K562 (cell line): Measurements from ENCODE around the gene HOXB6. TPM values are rescaled to one million over a fixed set of nuclear protein-coding genes. Genes with fewer than 3 reads are reported as not detected.
A peak's percentile ranks its signal among the peaks of the same experiment; 100 is the strongest.

Source experiments
- ATF6 ChIP-seq: sonication (generic); formaldehyde crosslinking; IDR thresholded peaks from 2 replicates; pipeline ENCODE4 v1.4.0; 2020; ENCODE audit warnings: mild to moderate bottlenecking, missing genetic modification reagents
- EGR1 ChIP-seq: fragments of 450-650 bp; conservative IDR thresholded peaks from 2 replicates; pipeline ENCODE4 v1.6.1; 2017; ENCODE audit warnings: mild to moderate bottlenecking
- ESRRA ChIP-seq: fragments of 450-650 bp; IDR thresholded peaks from 2 replicates; pipeline ENCODE4 v1.6.1; 2014; ENCODE audit warnings: low read depth, mild to moderate bottlenecking, moderate library complexity, borderline replicate concordance
- GATAD2A ChIP-seq: fragments of 450-650 bp; IDR thresholded peaks from 2 replicates; pipeline ENCODE4 v1.6.1; 2017
- GTF2A2 ChIP-seq: IDR thresholded peaks from 2 replicates; pipeline ENCODE4 v1.6.1; 2016; ENCODE audit warnings: mild to moderate bottlenecking, missing genetic modification characterization, missing compliant biosample characterization
- IRF2 ChIP-seq: sonication (generic); formaldehyde crosslinking; IDR thresholded peaks from 2 replicates; pipeline ENCODE4 v1.8.1; 2022; ENCODE audit warnings: mild to moderate bottlenecking, missing genetic modification reagents
- MAFK ChIP-seq: IDR thresholded peaks from 2 replicates; pipeline ENCODE4 v1.6.1; 2011; ENCODE audit warnings: low read length, improper control_type of control experiment
- MLX ChIP-seq, 2 experiments: fragments of 450-650 bp in 1 of 2; sonication (generic) in 1 of 2; formaldehyde crosslinking; conservative IDR thresholded peaks; 2 replicates each; pipeline versions ENCODE4 v1.4.0 to v1.8.1; 2020 to 2022; ENCODE audit warnings: mild to moderate bottlenecking in 1 of 2, missing genetic modification reagents in 1 of 2
- MTA1 ChIP-seq: fragments of 450-650 bp; IDR thresholded peaks from 2 replicates; pipeline ENCODE4 v1.6.1; 2017; ENCODE audit warnings: borderline replicate concordance
- MYC ChIP-seq, 2 experiments: fragments of 250-450 bp in 1 of 2; sonication (Bioruptor Pico) in 1 of 2; IDR thresholded peaks; 2 replicates each; pipeline versions ENCODE4 v1.5.1 to v1.6.1; 2012 to 2021; ENCODE audit warnings: low read depth in 2 of 2, borderline replicate concordance in 1 of 2, improper control_type of control experiment in 1 of 2, low read length in 1 of 2, mild to moderate bottlenecking in 1 of 2, moderate library complexity in 1 of 2
- SMARCE1 ChIP-seq: fragments of 450-650 bp; IDR thresholded peaks from 2 replicates; pipeline ENCODE4 v1.7.1; 2016; ENCODE audit warnings: mild to moderate bottlenecking
- SOX6 ChIP-seq: fragments of 450-650 bp; IDR thresholded peaks from 2 replicates; pipeline ENCODE4 v1.6.1; 2014; ENCODE audit warnings: mild to moderate bottlenecking
- ZC3H8 ChIP-seq: fragments of 450-650 bp; IDR thresholded peaks from 2 replicates; pipeline ENCODE4 v1.6.1; 2017
- ZEB2 ChIP-seq: fragments of 450-650 bp; IDR thresholded peaks from 2 replicates; pipeline ENCODE4 v1.6.1; 2016
- ZKSCAN3 ChIP-seq: fragments of 250-450 bp; sonication (Bioruptor Pico); IDR thresholded peaks from 2 replicates; pipeline ENCODE4 v1.4.0; 2020
- ZNF175 ChIP-seq: fragments of 200-800 bp; sonication (Bioruptor generic); IDR thresholded peaks from 2 replicates; pipeline ENCODE4 v1.6.1; 2016; ENCODE audit warnings: low read depth, mild to moderate bottlenecking, missing genetic modification characterization, missing compliant biosample characterization
- ZNF445 ChIP-seq: fragments of 250-450 bp; sonication (Bioruptor Pico); IDR thresholded peaks from 2 replicates; pipeline ENCODE4 v1.4.0; 2020; ENCODE audit warnings: low read depth, mild to moderate bottlenecking, moderate library complexity
- ZNF668 ChIP-seq: fragments of 250-450 bp; sonication (Bioruptor Pico); IDR thresholded peaks from 2 replicates; pipeline ENCODE4 v1.8.0; 2022; ENCODE audit warnings: mild to moderate bottlenecking, inconsistent platforms
- ZNF699 ChIP-seq: fragments of 250-450 bp; sonication (Bioruptor Pico); IDR thresholded peaks from 2 replicates; pipeline ENCODE4 v1.8.0; 2021; ENCODE audit warnings: mild to moderate bottlenecking, moderate library complexity; ENCODE audit not compliant: insufficient replicate concordance
- polyA plus RNA-seq, 8 experiments: library from polyadenylated mRNA; depleted of rRNA in 4 of 8; stranded (reverse) in 5 of 8; unstranded in 3 of 8; fragments of >200 nt; fragmentation: Nextera tagmentation in 2 of 8; fragmentation: Illumina TruSeq in 1 of 8; extraction: Ambion mirVana in 2 of 8; extraction: Trizol in 1 of 8; gene quantifications; 2 replicates each; pipeline versions ENCODE4 v1.2.1 to v1.2.3, GENCODE V29; 2011 to 2014; ENCODE audit warnings: inconsistent platforms in 1 of 8, missing spikeins in 1 of 8
- total RNA-seq, 7 experiments: library from RNA; depleted of rRNA in 6 of 7; stranded (reverse); fragments of >200 nt in 6 of 7; fragmentation: Illumina TruSeq in 2 of 7; extraction: Trizol in 2 of 7; gene quantifications; 2 replicates each; pipeline versions ENCODE4 v1.2.1 to v1.2.3, GENCODE V29; 2011 to 2021; ENCODE audit warnings: low replicate concordance in 1 of 7
- TF ChIP-seq, protein P1 (sequence below): sonication (generic); formaldehyde crosslinking; IDR thresholded peaks from 2 replicates; pipeline ENCODE4 v1.8.0; 2022; ENCODE audit warnings: mild to moderate bottlenecking, missing genetic modification reagents, borderline replicate concordance
- TF ChIP-seq, protein P2 (sequence below): sonication (generic); formaldehyde crosslinking; IDR thresholded peaks from 2 replicates; pipeline ENCODE4 v1.9.0; 2022; ENCODE audit warnings: mild to moderate bottlenecking, missing genetic modification reagents
- TF ChIP-seq, protein P3 (sequence below), 2 experiments: IDR thresholded peaks; 2 replicates each; pipeline ENCODE4 v1.6.1; 2011; ENCODE audit warnings: borderline replicate concordance in 1 of 2, control low read depth in 1 of 2, low read depth in 1 of 2, low read length in 1 of 2, mild to moderate bottlenecking in 1 of 2, mixed read lengths in 1 of 2, moderate library complexity in 1 of 2; ENCODE audit not compliant: insufficient read depth in 1 of 2, insufficient read length in 1 of 2, poor library complexity in 1 of 2, severe bottlenecking in 1 of 2; ENCODE audit errors: extremely low read depth in 1 of 2

The HOXB6 gene
- total and polyA plus RNA-seq, 9 of the 15 experiments (the other 6 are each of a cell fraction or from before 2014, with no cell fraction given): 1.2 to 14.8 (median 4.9) TPM

DNA sequence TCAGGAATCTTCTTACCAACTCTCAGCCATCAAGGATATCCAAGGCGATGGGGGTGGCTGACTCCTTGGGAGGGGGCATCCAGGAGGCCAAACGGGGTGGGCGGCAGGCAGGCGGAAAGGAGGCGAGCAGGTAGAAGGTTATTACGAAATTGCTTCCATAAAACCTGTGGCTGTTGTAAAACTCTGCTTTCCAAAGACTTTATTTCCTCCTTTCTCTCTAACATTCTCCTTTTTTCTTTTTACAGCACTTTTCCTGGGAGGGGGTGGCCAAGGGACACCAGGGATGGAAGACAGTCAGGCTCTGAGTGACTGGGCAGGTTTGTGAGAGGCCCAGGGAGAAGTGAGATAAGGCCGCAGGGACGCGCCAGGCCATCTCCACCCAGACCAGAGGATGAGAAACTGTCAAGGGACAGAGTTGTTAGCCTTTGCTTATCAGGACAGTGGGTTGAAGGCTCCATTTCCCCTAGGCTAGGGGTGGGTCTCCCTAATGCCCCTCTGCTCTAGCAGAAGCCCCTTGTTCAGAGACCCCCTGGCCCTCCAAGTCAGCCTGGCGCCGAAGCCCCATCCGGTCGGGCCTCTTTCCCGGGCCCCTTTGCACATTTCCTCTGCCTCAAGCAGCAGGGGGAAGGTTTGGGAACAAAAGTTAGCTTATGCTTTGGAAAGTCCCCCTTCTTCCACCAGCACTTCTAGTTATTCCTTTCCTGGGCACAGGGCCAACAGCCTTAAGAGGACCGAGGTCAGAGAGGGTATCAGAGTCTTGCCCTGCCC, 26.3 kb upstream of the HOXB6 start (continued):
- TF ChIP-seq ZC3H8: no peak
- no peak for TF ChIP-seq IRF2 (CRISPR knock-in tag)
- TF ChIP-seq ZNF699 (CRISPR knock-in tag): no peak
- TF ChIP-seq ZNF445 (CRISPR knock-in tag): no peak
- TF ChIP-seq MAFK: peak; percentile 61
- TF ChIP-seq, protein P1, sequence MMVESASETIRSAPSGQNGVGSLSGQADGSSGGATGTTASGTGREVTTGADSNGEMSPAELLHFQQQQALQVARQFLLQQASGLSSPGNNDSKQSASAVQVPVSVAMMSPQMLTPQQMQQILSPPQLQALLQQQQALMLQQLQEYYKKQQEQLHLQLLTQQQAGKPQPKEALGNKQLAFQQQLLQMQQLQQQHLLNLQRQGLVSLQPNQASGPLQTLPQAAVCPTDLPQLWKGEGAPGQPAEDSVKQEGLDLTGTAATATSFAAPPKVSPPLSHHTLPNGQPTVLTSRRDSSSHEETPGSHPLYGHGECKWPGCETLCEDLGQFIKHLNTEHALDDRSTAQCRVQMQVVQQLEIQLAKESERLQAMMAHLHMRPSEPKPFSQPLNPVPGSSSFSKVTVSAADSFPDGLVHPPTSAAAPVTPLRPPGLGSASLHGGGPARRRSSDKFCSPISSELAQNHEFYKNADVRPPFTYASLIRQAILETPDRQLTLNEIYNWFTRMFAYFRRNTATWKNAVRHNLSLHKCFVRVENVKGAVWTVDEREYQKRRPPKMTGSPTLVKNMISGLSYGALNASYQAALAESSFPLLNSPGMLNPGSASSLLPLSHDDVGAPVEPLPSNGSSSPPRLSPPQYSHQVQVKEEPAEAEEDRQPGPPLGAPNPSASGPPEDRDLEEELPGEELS: no peak
- peak; percentile 59 for TF ChIP-seq MYC (IDR thresholded peaks at IDR 0.05; ENCODE audit: low read depth, low read length)
- TF ChIP-seq MYC (CRISPR knock-in tag; IDR thresholded peaks at IDR 0.05; ENCODE audit: borderline replicate concordance, low read depth): no peak
- TF ChIP-seq SMARCE1: peak; percentile 89
- no peak for TF ChIP-seq ZNF668 (CRISPR knock-in tag)
- TF ChIP-seq EGR1: peak; percentile 33
- peak; percentile 79; the same call in 1 of the 2 replicates for TF ChIP-seq ZEB2
- 0 out of 2 replicates have a peak, but pooled peaks have one; percentile 35 for TF ChIP-seq GTF2A2
- TF ChIP-seq SOX6: peak; percentile 77
- TF ChIP-seq, protein P2, sequence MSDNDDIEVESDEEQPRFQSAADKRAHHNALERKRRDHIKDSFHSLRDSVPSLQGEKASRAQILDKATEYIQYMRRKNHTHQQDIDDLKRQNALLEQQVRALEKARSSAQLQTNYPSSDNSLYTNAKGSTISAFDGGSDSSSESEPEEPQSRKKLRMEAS (CRISPR knock-in tag): peak; percentile 27; the same call in 1 of the 2 replicates
- peak; percentile 25; the same call in 1 of the 2 replicates for TF ChIP-seq GATAD2A
- peak; percentile 55; the same call in 1 of the 2 replicates for TF ChIP-seq ZNF175 (CRISPR knock-in tag)
- TF ChIP-seq MLX (CRISPR knock-in tag; conservative IDR thresholded peaks at IDR 0.05): no peak
- TF ChIP-seq ATF6 (CRISPR knock-in tag): peak; percentile 49; the same call in 1 of the 2 replicates
- peak; percentile 62; the same call in 1 of the 2 replicates for TF ChIP-seq ESRRA
- TF ChIP-seq MTA1: no peak
- TF ChIP-seq, protein P3, sequence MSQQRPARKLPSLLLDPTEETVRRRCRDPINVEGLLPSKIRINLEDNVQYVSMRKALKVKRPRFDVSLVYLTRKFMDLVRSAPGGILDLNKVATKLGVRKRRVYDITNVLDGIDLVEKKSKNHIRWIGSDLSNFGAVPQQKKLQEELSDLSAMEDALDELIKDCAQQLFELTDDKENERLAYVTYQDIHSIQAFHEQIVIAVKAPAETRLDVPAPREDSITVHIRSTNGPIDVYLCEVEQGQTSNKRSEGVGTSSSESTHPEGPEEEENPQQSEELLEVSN (IDR thresholded peaks at IDR 0.05; ENCODE audit: borderline replicate concordance in 1 of 2, extremely low read depth in 1 of 2, insufficient read depth in 1 of 2, insufficient read length in 1 of 2, low read depth in 1 of 2, low read length in 1 of 2, poor library complexity in 1 of 2, severe bottlenecking in 1 of 2): peak in 1 of 2 experiments; percentile 33
- TF ChIP-seq ZKSCAN3: no peak
